Retinal pigment epithelial cell (primary cell): ENCODE results near the gene LRRC1.

Experiments used
- DNase-seq: peaks from one replicate; pipeline ENCODE4 v3.0.0-alpha.2; 2010; ENCODE audit warnings: low read depth
- H3K4me3 ChIP-seq: 2 replicates; pipeline ENCODE4 v1.5.1; 2011; ENCODE audit warnings: mild to moderate bottlenecking, low read length, control low read depth, moderate library complexity
- TF ChIP-seq, protein P1 (sequence below): conservative IDR thresholded peaks from 2 replicates; pipeline ENCODE4 v1.5.1; 2011; ENCODE audit warnings: low read depth, low read length, control low read depth, inconsistent platforms

LRRC1 gene

DNA sequence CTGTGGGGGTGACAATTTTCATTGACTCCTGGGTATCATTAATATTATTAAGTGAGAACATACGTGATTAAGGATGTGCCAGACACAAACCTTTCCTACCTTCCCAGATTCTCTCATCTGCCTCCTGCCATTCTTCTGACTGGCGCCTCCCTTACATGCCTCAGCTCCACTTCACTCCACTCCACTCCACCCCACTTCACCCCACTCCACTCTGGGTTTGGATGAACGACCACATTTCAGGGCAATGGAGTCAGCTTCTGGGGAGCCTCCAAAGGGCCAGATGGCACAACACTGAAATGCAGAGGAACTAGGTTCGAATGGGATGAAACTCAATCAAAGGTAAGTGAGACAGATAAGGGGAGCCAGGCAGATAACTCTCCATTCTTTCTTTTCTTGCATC lies 40.5 kb upstream of the LRRC1 start:
- H3K4me3 ChIP-seq = no peak overlapping the region
- TF ChIP-seq, protein P1, sequence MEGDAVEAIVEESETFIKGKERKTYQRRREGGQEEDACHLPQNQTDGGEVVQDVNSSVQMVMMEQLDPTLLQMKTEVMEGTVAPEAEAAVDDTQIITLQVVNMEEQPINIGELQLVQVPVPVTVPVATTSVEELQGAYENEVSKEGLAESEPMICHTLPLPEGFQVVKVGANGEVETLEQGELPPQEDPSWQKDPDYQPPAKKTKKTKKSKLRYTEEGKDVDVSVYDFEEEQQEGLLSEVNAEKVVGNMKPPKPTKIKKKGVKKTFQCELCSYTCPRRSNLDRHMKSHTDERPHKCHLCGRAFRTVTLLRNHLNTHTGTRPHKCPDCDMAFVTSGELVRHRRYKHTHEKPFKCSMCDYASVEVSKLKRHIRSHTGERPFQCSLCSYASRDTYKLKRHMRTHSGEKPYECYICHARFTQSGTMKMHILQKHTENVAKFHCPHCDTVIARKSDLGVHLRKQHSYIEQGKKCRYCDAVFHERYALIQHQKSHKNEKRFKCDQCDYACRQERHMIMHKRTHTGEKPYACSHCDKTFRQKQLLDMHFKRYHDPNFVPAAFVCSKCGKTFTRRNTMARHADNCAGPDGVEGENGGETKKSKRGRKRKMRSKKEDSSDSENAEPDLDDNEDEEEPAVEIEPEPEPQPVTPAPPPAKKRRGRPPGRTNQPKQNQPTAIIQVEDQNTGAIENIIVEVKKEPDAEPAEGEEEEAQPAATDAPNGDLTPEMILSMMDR = no peak
- no peak for DNase-seq

DNA sequence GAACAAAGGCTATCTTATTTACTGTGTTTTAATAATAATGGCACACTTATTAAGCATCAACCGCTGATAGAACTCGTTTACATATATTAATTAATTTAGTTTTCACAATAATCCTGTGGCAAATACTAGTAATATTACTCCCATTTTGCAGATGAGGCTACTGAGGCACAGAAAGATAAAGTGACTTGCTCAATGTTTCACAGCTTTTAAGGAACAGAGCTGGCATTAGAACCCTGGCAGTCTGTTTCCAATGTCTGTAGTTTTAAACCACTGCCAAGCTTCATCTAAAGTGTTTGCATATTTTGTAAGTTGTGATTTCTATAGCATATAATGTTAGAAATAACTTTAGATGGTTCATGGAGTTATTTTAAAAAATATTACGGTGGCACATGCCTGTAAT lies 38.4 kb upstream of the LRRC1 start:
- no peak for DNase-seq
- TF ChIP-seq, protein P1 = no peak
- H3K4me3 ChIP-seq = no peak overlapping the region

DNA sequence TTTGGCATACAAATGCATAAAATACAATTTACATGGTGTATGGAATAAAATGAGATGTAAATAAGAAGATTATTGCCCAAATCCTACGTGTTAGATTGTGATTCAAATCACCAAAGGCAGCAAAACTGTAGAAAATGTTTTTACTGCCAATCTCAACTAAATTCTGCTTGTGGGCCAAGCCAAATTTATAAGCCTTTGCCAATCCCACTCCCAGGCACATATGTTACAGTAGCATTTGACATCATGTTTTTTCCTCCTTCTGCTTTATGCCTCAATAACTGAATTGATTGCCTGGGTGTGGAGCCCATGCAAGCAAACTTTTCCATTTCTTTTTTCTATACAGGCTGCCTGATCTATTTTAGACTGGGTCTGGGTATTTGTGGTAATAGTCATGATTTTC lies 36.3 kb upstream of the LRRC1 start:
- TF ChIP-seq, protein P1 = no peak
- no peak overlapping the region for H3K4me3 ChIP-seq
- DNase-seq = no peak

DNA sequence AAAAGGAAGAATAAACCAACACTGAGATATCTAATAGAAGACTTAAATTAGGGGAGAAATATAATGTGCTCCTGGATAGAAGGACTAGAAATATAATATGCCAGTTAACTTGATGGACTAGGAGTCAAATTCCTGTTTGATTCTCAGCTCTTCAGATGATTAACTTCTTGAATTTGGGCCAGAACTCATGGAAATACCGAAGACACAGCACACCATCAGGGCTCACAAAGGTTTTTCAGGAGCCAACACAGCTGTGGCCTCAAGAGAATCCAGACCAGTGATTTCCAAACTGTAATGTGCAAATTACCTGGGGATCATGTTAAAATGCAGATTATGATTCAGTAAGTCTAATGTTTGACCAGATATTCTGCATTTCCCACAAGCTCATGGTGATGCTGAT lies 33.8 kb upstream of the LRRC1 start:
- TF ChIP-seq, protein P1 = no peak
- DNase-seq = peak; percentile 43
- H3K4me3 ChIP-seq = no peak overlapping the region

DNA sequence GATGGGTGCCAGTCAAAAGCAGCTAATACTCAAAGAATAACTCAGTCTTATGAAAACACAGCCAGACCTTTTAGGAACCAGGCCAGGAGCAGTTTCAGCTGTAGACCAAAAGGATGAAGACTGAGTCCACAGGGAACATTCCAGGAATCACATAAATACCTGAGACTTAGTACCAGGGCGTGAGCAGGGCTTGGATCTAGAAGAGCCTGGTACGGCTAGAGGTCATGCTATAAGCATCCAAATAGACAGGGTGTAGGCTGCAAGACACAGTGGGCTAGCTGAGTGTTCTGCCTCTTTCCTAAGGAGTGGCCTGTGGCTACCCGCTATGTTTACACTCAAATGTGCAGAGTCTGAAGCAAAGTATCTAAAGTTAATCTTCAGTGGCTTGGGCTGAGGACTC lies 29.5 kb upstream of the LRRC1 start:
- TF ChIP-seq, protein P1 = no peak
- H3K4me3 ChIP-seq = no peak overlapping the region
- DNase-seq = peak; percentile 100

DNA sequence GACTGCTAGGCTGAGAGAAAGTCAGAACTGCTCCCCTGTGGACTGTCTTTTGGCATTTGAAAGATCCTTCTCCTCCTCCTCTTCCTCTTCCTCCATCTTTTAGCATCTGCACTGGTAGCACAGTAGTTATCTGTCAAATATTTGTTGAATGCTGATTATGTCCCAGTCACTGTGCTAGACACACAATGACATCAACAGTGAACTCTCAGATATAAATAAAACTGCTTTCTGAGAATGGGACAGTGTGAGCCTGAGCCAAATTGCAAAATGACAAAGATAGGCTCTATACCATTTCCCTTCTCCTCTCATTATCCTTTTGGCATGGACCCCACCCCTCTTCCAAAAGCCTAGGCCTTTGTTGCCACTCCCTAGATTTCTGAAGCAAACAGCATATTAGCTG lies 27.9 kb upstream of the LRRC1 start:
- TF ChIP-seq, protein P1 = no peak
- no peak for DNase-seq
- H3K4me3 ChIP-seq = no peak overlapping the region

DNA sequence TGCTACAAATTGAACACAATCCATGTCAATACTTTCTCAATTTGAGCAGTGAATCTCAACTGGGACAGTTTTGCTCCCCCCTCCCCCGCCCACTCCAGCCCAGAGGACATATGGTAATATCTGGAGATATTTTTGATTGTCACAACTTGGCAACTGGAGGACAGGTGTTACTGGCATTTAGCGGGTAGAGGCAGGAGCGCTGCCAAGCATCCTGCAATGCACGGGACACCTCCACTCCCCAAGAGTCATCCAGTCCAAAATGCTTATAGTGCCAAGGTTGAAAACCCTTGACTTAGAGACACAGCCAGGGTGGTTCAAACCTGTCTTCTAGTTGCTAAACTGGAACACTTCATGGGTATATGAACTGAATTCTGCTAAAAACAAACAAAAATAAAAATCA lies 26.9 kb upstream of the LRRC1 start:
- TF ChIP-seq, protein P1 = no peak
- DNase-seq = no peak
- no peak overlapping the region for H3K4me3 ChIP-seq
